Astrocyte (in vitro differentiated cells and primary cell): ENCODE data around the gene NTN1. TPM values are rescaled to one million over a fixed set of nuclear protein-coding genes. Genes with fewer than 3 reads are reported as not detected.

Experiments used
- DNase-seq: peaks from one replicate; pipeline ENCODE4 v3.0.0-alpha.2; 2010; ENCODE audit warnings: low read depth
- FAIRE-seq: peaks from 2 replicates; lab custom pipeline; 2011; peaks lifted over from hg19 to GRCh38; lab: Jason Lieb, UNC
- H2AFZ ChIP-seq: 2 replicates; pipeline ENCODE4 v1.6.0; 2012; ENCODE audit warnings: low read depth, low read length, inconsistent platforms
- H3K27ac ChIP-seq: 2 replicates; pipeline ENCODE4 v1.5.1; 2011; ENCODE audit warnings: low read depth, low read length, inconsistent platforms
- H3K27me3 ChIP-seq: 2 replicates; pipeline ENCODE4 v1.6.0; 2011; ENCODE audit warnings: low read length, inconsistent platforms; ENCODE audit not compliant: insufficient read depth
- H3K36me3 ChIP-seq: 2 replicates; pipeline ENCODE4 v1.5.1; 2011; ENCODE audit warnings: low read length, inconsistent platforms; ENCODE audit not compliant: insufficient read depth
- H3K4me1 ChIP-seq: 2 replicates; pipeline ENCODE4 v1.5.1; 2011; ENCODE audit warnings: low read length, inconsistent platforms; ENCODE audit not compliant: insufficient read depth
- H3K4me2 ChIP-seq: 2 replicates; pipeline ENCODE4 v1.6.0; 2012; ENCODE audit warnings: low read length, inconsistent platforms
- H3K4me3 ChIP-seq: 2 replicates; pipeline ENCODE4 v1.5.1; 2011; ENCODE audit warnings: low read depth, mild to moderate bottlenecking, low read length, inconsistent platforms; ENCODE audit not compliant: insufficient read depth
- H3K79me2 ChIP-seq: 2 replicates; pipeline ENCODE4 v1.6.0; 2012; ENCODE audit warnings: mild to moderate bottlenecking, low read length, inconsistent platforms; ENCODE audit not compliant: insufficient read depth
- H3K9ac ChIP-seq: 2 replicates; pipeline ENCODE4 v1.6.0; 2012; ENCODE audit warnings: mild to moderate bottlenecking, low read length, inconsistent platforms
- H3K9me3 ChIP-seq: 2 replicates; pipeline ENCODE4 v1.5.1; 2012; ENCODE audit warnings: low read depth, mild to moderate bottlenecking, low read length, inconsistent platforms; ENCODE audit not compliant: insufficient read depth
- H4K20me1 ChIP-seq: 2 replicates; pipeline ENCODE4 v1.6.0; 2012; ENCODE audit warnings: low read length, inconsistent platforms; ENCODE audit not compliant: insufficient read depth
- H3K27ac Mint-ChIP-seq: one replicate; pipeline ENCODE4 v1.8.0; 2021; ENCODE audit warnings: mild to moderate bottlenecking, mixed read lengths; ENCODE audit not compliant: unreplicated experiment
- H3K27me3 Mint-ChIP-seq: one replicate; pipeline ENCODE4 v1.8.0; 2021; ENCODE audit warnings: low read depth, mixed read lengths; ENCODE audit not compliant: unreplicated experiment
- H3K36me3 Mint-ChIP-seq: one replicate; pipeline ENCODE4 v1.8.0; 2021; ENCODE audit warnings: low read depth, mixed read lengths; ENCODE audit not compliant: unreplicated experiment
- H3K4me1 Mint-ChIP-seq: one replicate; pipeline ENCODE4 v1.8.0; 2021; ENCODE audit warnings: low read depth, mixed read lengths; ENCODE audit not compliant: unreplicated experiment
- H3K4me3 Mint-ChIP-seq: one replicate; pipeline ENCODE4 v1.8.0; 2021; ENCODE audit warnings: mild to moderate bottlenecking, moderate library complexity, mixed read lengths; ENCODE audit not compliant: unreplicated experiment
- H3K9me3 Mint-ChIP-seq: one replicate; pipeline ENCODE4 v1.8.0; 2021; ENCODE audit warnings: mild to moderate bottlenecking, mixed read lengths; ENCODE audit not compliant: unreplicated experiment
- CTCF ChIP-seq: IDR thresholded peaks from 2 replicates; pipeline ENCODE4 v1.5.1; 2011; ENCODE audit warnings: low read depth, mild to moderate bottlenecking, inconsistent platforms, low read length, moderate library complexity; ENCODE audit not compliant: insufficient read depth
- EZH2 ChIP-seq: IDR thresholded peaks from 2 replicates; pipeline ENCODE4 v1.6.1; 2012; ENCODE audit warnings: mild to moderate bottlenecking, low read length, inconsistent platforms; ENCODE audit not compliant: insufficient read depth
- total RNA-seq: library from RNA; stranded (reverse); gene quantifications from 2 replicates; pipeline ENCODE4 v1.2.1, GENCODE V29; 2021

The NTN1 gene
- total RNA-seq, 1 donor from 2014 or later, result 9.8 TPM

- Mint-ChIP-seq H3K4me1 (peaks cover 5% of the 10 kb centered on the region), H3K27me3 (peaks cover 17% of the 10 kb centered on the region), H3K4me3 (no peak overlapping the region), H3K27ac (no peak overlapping the region), H3K36me3 (peaks cover 2% of the 10 kb centered on the region), H3K9me3 (peaks cover 8% of the 10 kb centered on the region)
- Histone ChIP-seq H3K4me2 (no peak overlapping the region), H2AFZ (no peak overlapping the region), H3K27me3 (no peaks in the 10 kb centered on the region), H3K4me1 (no peaks in the 10 kb centered on the region), H4K20me1 (no peaks in the 10 kb centered on the region), H3K4me3 (no peak overlapping the region), H3K36me3 (no peaks in the 10 kb centered on the region), H3K9me3 (no peaks in the 10 kb centered on the region), H3K79me2 (no peaks in the 10 kb centered on the region), H3K27ac (no peak overlapping the region), H3K9ac (no peak overlapping the region)
- DNase-seq (no peak), FAIRE-seq (no peak)
- TF ChIP-seq CTCF, result no peak
- no peak for TF ChIP-seq EZH2
Measured at GRCh38 chr17:9080983-9081382, 59.7 kb downstream of the NTN1 start.

- FAIRE-seq, result no peak
- Mint-ChIP-seq H3K27me3 (peaks cover 8% of the 10 kb centered on the region), H3K4me1 (peaks cover 5% of the 10 kb centered on the region), H3K9me3 (no peaks in the 10 kb centered on the region), H3K27ac (no peak overlapping the region), H3K4me3 (no peak overlapping the region), H3K36me3 (peaks cover 2% of the 10 kb centered on the region)
- no peak overlapping the region for H3K9ac ChIP-seq
- H3K4me1 ChIP-seq, result no peaks in the 10 kb centered on the region
- H3K27ac ChIP-seq, result no peak overlapping the region
- H2AFZ ChIP-seq, result no peak overlapping the region
- no peaks in the 10 kb centered on the region for H3K36me3 ChIP-seq
- no peaks in the 10 kb centered on the region for H4K20me1 ChIP-seq
- no peak overlapping the region for H3K4me3 ChIP-seq
- H3K4me2 ChIP-seq, result no peak overlapping the region
- H3K79me2 ChIP-seq, result no peaks in the 10 kb centered on the region
- no peak for DNase-seq
- TF ChIP-seq CTCF (no peak), EZH2 (no peak)
- H3K9me3 ChIP-seq, result no peaks in the 10 kb centered on the region
- no peaks in the 10 kb centered on the region for H3K27me3 ChIP-seq
Measured at GRCh38 chr17:9086577-9086976, 65.3 kb downstream of the NTN1 start.

- Histone ChIP-seq H3K9me3 (no peaks in the 10 kb centered on the region), H3K36me3 (no peaks in the 10 kb centered on the region), H3K9ac (no peak overlapping the region), H3K27ac (no peak overlapping the region), H3K4me2 (no peak overlapping the region), H3K27me3 (no peaks in the 10 kb centered on the region), H3K4me1 (no peaks in the 10 kb centered on the region), H3K4me3 (no peak overlapping the region), H4K20me1 (no peaks in the 10 kb centered on the region), H3K79me2 (no peaks in the 10 kb centered on the region), H2AFZ (no peak overlapping the region)
- Mint-ChIP-seq H3K9me3 (no peaks in the 10 kb centered on the region), H3K27ac (no peak overlapping the region), H3K4me3 (no peak overlapping the region), H3K27me3 (peaks cover 8% of the 10 kb centered on the region), H3K4me1 (peaks cover 5% of the 10 kb centered on the region), H3K36me3 (no peaks in the 10 kb centered on the region)
- TF ChIP-seq EZH2, result no peak
- no peak for TF ChIP-seq CTCF
- FAIRE-seq (no peak), DNase-seq (no peak)
Measured at GRCh38 chr17:9087921-9088320, 66.6 kb downstream of the NTN1 start.
